ENCODE measurements around the gene TEX22. TPM values are rescaled to one million over a fixed set of nuclear protein-coding genes. Genes with fewer than 3 reads are reported as not detected.

The TEX22 gene
- total RNA-seq, 1 donor from 2014 or later, result 0.99 TPM

- H3K36me3 ChIP-seq, result peaks cover 18% of the 10 kb centered on the region
- H3K4me1 ChIP-seq, result peaks cover 30% of the 10 kb centered on the region
- no peaks in the 10 kb centered on the region for H3K27me3 ChIP-seq (ENCODE audit: low read depth)
- H3K9me3 ChIP-seq (replicated peaks), result peaks cover 33% of the 10 kb centered on the region
- intact Hi-C loops (cut with micrococcal nuclease), result no loop called here
- no peak for DNase-seq
- TF ChIP-seq CTCF (IDR thresholded peaks at IDR 0.05; ENCODE audit: borderline replicate concordance), result no peak
- H3K4me3 ChIP-seq, result peak overlapping the region; percentile 96
- peak overlapping the region; percentile 97 for H3K27ac ChIP-seq (replicated peaks)
Measured at GRCh38 chr14:105400016-105400415, 1.7 kb downstream of the TEX22 start.

GRCh38 chr14:105401699-105402098 is 3.4 kb downstream of the TEX22 start:
- no peaks in the 10 kb centered on the region for H3K27me3 ChIP-seq (ENCODE audit: low read depth)
- peaks cover 37% of the 10 kb centered on the region for H3K9me3 ChIP-seq (replicated peaks)
- intact Hi-C loops (cut with micrococcal nuclease), result no loop called here
- DNase-seq, result no peak
- TF ChIP-seq CTCF (IDR thresholded peaks at IDR 0.05; ENCODE audit: borderline replicate concordance), result no peak
- peaks cover 18% of the 10 kb centered on the region for H3K36me3 ChIP-seq
- no peak overlapping the region for H3K27ac ChIP-seq (replicated peaks)
- H3K4me1 ChIP-seq, result peaks cover 30% of the 10 kb centered on the region
- no peak overlapping the region for H3K4me3 ChIP-seq

- intact Hi-C loops (cut with micrococcal nuclease), result no loop called here
- no peaks in the 10 kb centered on the region for H3K36me3 ChIP-seq
- no peak overlapping the region for H3K27ac ChIP-seq (replicated peaks)
- TF ChIP-seq CTCF (IDR thresholded peaks at IDR 0.05; ENCODE audit: borderline replicate concordance), result no peak
- no peak overlapping the region for H3K4me3 ChIP-seq
- peaks cover 19% of the 10 kb centered on the region for H3K4me1 ChIP-seq
- peaks cover 18% of the 10 kb centered on the region for H3K9me3 ChIP-seq (replicated peaks)
- no peak for DNase-seq
- peaks cover 32% of the 10 kb centered on the region for H3K27me3 ChIP-seq (ENCODE audit: low read depth)
Measured at GRCh38 chr14:105408592-105408991, 10.3 kb downstream of the TEX22 start.

- Histone ChIP-seq H3K27ac (replicated peaks) (no peak overlapping the region), H3K27me3 (ENCODE audit: low read depth) (peaks cover 32% of the 10 kb centered on the region), H3K9me3 (replicated peaks) (peaks cover 10% of the 10 kb centered on the region), H3K4me3 (no peak overlapping the region), H3K36me3 (no peaks in the 10 kb centered on the region), H3K4me1 (peaks cover 25% of the 10 kb centered on the region)
- intact Hi-C loops (cut with micrococcal nuclease), result no loop called here
- no peak for TF ChIP-seq CTCF (IDR thresholded peaks at IDR 0.05; ENCODE audit: borderline replicate concordance)
- DNase-seq, result no peak
Measured at GRCh38 chr14:105409364-105409763, 11.0 kb downstream of the TEX22 start.

GRCh38 chr14:105410642-105411016 is 12.3 kb downstream of the TEX22 start:
- no peak for TF ChIP-seq CTCF (IDR thresholded peaks at IDR 0.05; ENCODE audit: borderline replicate concordance)
- Histone ChIP-seq H3K4me1 (peaks cover 37% of the 10 kb centered on the region), H3K36me3 (no peaks in the 10 kb centered on the region), H3K27ac (replicated peaks) (no peak overlapping the region), H3K9me3 (replicated peaks) (no peaks in the 10 kb centered on the region), H3K4me3 (peak overlapping the region; percentile 60), H3K27me3 (ENCODE audit: low read depth) (peaks cover 32% of the 10 kb centered on the region)
- DNase-seq, result no peak
- intact Hi-C loops (cut with micrococcal nuclease), result no loop called here
